ENCODE measurements around the gene PADI2.

DNA sequence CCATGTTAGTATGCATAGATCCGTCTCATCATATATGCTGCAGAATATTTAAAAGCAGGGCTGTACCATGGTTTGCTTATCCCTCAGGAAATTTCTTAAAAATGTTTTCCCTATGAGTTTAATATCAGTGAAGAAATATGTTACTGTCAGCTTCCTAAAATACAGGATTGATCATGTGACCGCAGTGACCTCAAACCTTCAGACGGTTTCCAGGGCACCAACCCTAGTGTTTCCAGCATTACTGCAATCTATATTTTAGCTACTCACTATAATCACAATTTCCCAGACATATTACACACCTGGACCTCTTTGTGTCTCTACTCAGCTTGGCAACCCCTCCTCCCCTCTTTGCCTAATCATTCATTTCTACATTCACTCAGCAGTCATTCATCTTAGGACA, 57.8 kb downstream of the PADI2 start:
- TF ChIP-seq CTCF (IDR thresholded peaks at IDR 0.05) (no peak), POLR2A (IDR thresholded peaks at IDR 0.05) (no peak)

Measured in uterus (tissue), 2 donors.